GM18907 (cell line): ENCODE results near the gene TNNC1.

Experiments
- ATAC-seq: cut with Tn5 transposase; IDR thresholded peaks from one replicate; pipeline ENCODE4 v1.9.1; 2021; ENCODE audit warnings: mild to moderate bottlenecking, moderate library complexity; ENCODE audit not compliant: unreplicated experiment

TNNC1 gene

GRCh38 chr3:52432691-52433141, 21.1 kb downstream of the TNNC1 start:
- ATAC-seq, result no peak

- ATAC-seq, result no peak
Observed at GRCh38 chr3:52432225-52432624, 21.6 kb downstream of the TNNC1 start.

- no peak for ATAC-seq
Observed at GRCh38 chr3:52431459-52432223, 22.2 kb downstream of the TNNC1 start.

- ATAC-seq, result no peak
Observed at GRCh38 chr3:52430416-52430810, 23.4 kb downstream of the TNNC1 start.

GRCh38 chr3:52429779-52430415, 23.9 kb downstream of the TNNC1 start:
- no peak for ATAC-seq

- no peak for ATAC-seq
Observed at GRCh38 chr3:52429031-52429430, 24.8 kb downstream of the TNNC1 start.

GRCh38 chr3:52428151-52429005, 25.5 kb downstream of the TNNC1 start:
- no peak for ATAC-seq

GRCh38 chr3:52423173-52423572, 30.7 kb downstream of the TNNC1 start:
- no peak for ATAC-seq

GRCh38 chr3:52422669-52423068, 31.2 kb downstream of the TNNC1 start:
- no peak for ATAC-seq

- ATAC-seq, result no peak
Observed at GRCh38 chr3:52420388-52420787, 33.5 kb downstream of the TNNC1 start.

- no peak for ATAC-seq
Observed at GRCh38 chr3:52415800-52416199, 38.0 kb downstream of the TNNC1 start.

GRCh38 chr3:52408466-52408865, 45.4 kb downstream of the TNNC1 start:
- ATAC-seq, result no peak

GRCh38 chr3:52407779-52408178, 46.1 kb downstream of the TNNC1 start:
- ATAC-seq, result no peak

- no peak for ATAC-seq
Observed at GRCh38 chr3:52406791-52407510, 46.9 kb downstream of the TNNC1 start.

- no peak for ATAC-seq
Observed at GRCh38 chr3:52406231-52406661, 47.6 kb downstream of the TNNC1 start.

- ATAC-seq, result no peak
Observed at GRCh38 chr3:52405601-52406110, 48.2 kb downstream of the TNNC1 start.

- no peak for ATAC-seq
Observed at GRCh38 chr3:52405066-52405465, 48.8 kb downstream of the TNNC1 start.

- ATAC-seq, result no peak
Observed at GRCh38 chr3:52404391-52404790, 49.5 kb downstream of the TNNC1 start.

- no peak for ATAC-seq
Observed at GRCh38 chr3:52403955-52404354, 49.9 kb downstream of the TNNC1 start.

- ATAC-seq, result no peak
Observed at GRCh38 chr3:52403271-52403841, 50.5 kb downstream of the TNNC1 start.
